Motor neuron (in vitro differentiated cells): Measurements from ENCODE around the gene CPA4. TPM values are rescaled to one million over a fixed set of nuclear protein-coding genes. Genes with fewer than 3 reads are reported as not detected.
A peak's percentile ranks its signal among the peaks of the same experiment; 100 is the strongest.

Source experiments
- ATAC-seq, 8 experiments: fragments of 200-7000 bp; cut with Tn5 transposase; replicated peaks in 6 of 8; 2 replicates each; pipeline ENCODE4 v1.8.0; 2021; ENCODE audit warnings: mild to moderate bottlenecking in 8 of 8, moderate library complexity in 8 of 8
- H3K27ac ChIP-seq, 2 donors: fragments of 250-450 bp; sonication (Bioruptor Pico); 2 replicates each; pipeline ENCODE4 v1.9.0; 2021; ENCODE audit warnings: antibody characterized with exemption in 2 of 2, mild to moderate bottlenecking in 2 of 2, moderate library complexity in 1 of 2
- H3K4me1 ChIP-seq, 2 donors: fragments of 250-450 bp; sonication (Bioruptor Pico); replicated peaks in 1 of 2; 2 replicates each; pipeline ENCODE4 v1.6.1; 2021; ENCODE audit warnings: antibody characterized with exemption in 2 of 2, mild to moderate bottlenecking in 2 of 2, moderate library complexity in 1 of 2
- H3K4me3 ChIP-seq, 5 donors: fragments of 250-450 bp; sonication (Bioruptor Pico); 2 replicates each; pipeline ENCODE4 v1.9.0; 2021; ENCODE audit warnings: antibody characterized with exemption in 5 of 5, mild to moderate bottlenecking in 5 of 5, moderate library complexity in 4 of 5
- WGBS, 10 experiments: fragments of 450-650 bp; shearing (Covaris generic); methylation state at CpG; one replicate each; pipeline ENCODE4 v1.0.0; 2022; 5-methylcytosine and 5-hydroxymethylcytosine counted together
- in situ Hi-C, 9 experiments: fragments of 400-800 bp; cut with MboI; loops; one replicate each; pipeline ENCODE4 v1.15.0; 2021; ENCODE audit warnings: low sequenced_read_pairs in 9 of 9, low pct_unique_long_range_greater_than_20kb in 2 of 9; ENCODE audit not compliant: unreplicated experiment in 9 of 9
- total RNA-seq, 8 experiments: library from RNA; unstranded; fragments of 300-600 nt; gene quantifications; 2 replicates each; pipeline versions ENCODE4 v1.2.3 to v1.2.4, GENCODE V29; 2022

Gene CPA4
- total RNA-seq, 8 experiments from 2014 or later, result 0.05 to 538 (median 5.4) TPM

DNA sequence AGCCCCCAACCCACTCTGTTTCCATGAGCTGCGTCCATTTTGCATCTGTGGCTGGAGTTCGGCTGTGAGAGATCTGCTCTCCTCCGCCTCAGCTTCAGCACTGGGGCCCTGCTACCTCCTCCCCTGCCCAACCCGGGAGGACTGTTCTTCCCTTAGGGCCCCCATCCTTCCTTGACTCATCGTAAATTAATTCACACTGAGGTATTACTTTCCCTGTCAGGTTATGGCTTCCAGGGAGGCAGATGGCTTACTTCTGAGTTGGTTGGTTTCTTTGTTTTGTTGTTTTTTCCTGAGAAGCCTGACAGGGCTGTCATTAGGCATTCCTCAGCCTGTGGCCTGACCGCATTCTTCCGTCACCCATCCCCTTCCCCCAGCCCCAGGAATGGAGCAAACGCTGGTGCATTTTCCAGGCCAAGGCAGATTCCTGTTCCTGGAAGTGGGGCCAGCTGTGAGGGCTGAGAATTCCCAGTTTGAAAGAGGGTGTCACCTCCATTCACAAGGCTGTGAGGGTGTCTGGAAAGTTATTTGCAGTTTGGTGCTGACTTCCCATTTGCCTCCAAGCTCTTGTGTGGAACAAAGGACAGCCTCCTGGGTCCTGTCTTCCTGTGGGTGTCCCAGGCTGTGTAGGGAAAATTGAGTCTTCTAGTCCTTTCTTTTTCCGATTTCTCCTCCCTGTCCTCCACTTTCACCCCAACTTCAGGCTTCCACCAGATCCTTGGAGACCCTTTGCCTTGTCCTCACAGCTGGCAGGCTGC is 63.3 kb downstream of the CPA4 start:
- ATAC-seq, result peak; percentile 23 to 93 (median 52)
- Histone ChIP-seq H3K27ac (peak overlapping the region; percentile 21 to 80), H3K4me3 (no peak overlapping the region), H3K4me1 (peaks cover 38 to 41% of the 10 kb centered on the region in 2 donors)
- 11 to 100% (median 61%) methylated on average over 1 to 7 of the region's 9 CpGs; no CpG with 5 or more reads in 2 of the 10 experiments for WGBS, 10 experiments
- in situ Hi-C loops, result no loop called here

DNA sequence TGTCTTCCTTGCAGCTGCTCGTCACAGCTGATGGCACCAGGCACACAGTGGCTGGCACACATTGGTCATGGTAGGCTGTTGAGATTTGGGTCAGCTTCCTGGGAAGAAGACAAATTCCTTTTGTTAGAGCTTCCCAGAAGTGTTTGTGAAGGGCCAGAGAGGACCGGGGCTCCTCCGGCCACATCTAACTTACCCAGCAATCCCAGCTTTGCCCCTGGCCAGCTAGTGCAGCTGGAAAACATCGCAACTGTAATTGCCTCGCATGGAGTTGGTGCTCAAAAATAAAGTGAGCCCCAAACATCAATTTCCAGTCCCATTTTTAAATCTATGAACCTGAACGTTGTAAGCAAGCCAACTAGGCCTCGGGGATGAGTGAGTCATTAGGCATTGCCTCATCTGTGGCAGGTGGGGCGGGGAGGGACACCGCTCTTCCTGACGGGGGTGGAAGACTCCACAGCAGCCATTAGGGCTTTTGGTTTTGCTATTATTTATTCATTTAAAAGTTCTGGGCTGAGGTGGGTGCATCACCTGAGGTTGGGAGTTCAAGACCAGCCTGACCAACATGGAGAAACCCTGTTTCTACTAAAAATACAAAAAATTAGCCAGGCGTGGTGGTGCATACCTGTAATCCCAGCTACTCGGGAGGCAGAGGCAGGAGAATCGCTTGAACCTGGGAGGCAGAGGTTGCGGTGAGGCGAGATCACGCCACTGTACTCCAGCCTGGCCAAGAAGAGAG is 64.1 kb downstream of the CPA4 start:
- in situ Hi-C loops, result no loop called here
- Histone ChIP-seq H3K4me3 (no peak overlapping the region), H3K4me1 (peaks cover 31 to 33% of the 10 kb centered on the region in 2 donors), H3K27ac (peak overlapping the region; percentile 21 to 80)
- peak in 2 of 8 experiments; percentile 11 to 24 for ATAC-seq
- 53 to 100% (median 92%) methylated on average over 1 to 6 of the region's 16 CpGs for WGBS, 10 experiments

- Histone ChIP-seq H3K4me1 (peaks cover 16 to 19% of the 10 kb centered on the region in 2 donors), H3K27ac (no peak overlapping the region), H3K4me3 (no peak overlapping the region)
- WGBS, 10 experiments, result 89 to 100% (median 100%) methylated on average over 1 to 4 of the region's 4 CpGs; no CpG with 5 or more reads in 3 of the 10 experiments
- in situ Hi-C loops, result no loop called here
- no peak for ATAC-seq
These were observed 65.5 kb downstream of the CPA4 start for GRCh38 chr7:130358471-130358870.

DNA sequence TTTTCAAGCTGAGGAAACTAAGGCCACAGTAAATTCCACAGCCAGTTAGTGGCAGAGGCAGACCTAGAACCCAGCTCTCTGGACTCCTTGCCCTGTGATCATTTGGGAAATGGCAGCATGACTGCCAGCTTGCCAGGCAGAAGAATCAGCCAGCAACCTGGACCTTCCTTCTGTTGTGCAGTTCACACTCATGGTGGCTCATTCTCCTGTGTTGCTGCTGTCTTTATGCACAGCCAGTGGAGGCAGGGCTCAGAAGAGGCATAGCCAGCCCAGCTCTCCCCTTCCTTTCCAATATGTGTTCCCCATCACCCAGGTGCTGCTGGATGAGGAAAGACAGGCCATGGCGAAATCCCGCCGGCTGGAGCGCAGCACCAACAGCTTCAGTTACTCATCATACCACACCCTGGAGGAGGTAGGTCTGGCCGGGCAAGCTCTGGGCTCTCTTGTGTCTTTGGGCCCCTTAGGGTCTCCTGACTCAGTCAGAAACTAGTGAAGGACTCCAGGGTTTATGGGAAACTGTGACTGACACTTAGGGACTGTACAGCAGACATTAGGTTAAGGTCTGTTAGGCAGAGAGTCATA is 66.4 kb downstream of the CPA4 start:
- WGBS, 10 experiments, result 81 to 96% (median 89%) methylated on average over 3 to 4 of the region's 5 CpGs; no CpG with 5 or more reads in 7 of the 10 experiments
- in situ Hi-C loops, result no loop called here
- Histone ChIP-seq H3K4me1 (peaks cover 14 to 18% of the 10 kb centered on the region in 2 donors), H3K4me3 (no peak overlapping the region), H3K27ac (no peak overlapping the region)
- no peak for ATAC-seq

DNA sequence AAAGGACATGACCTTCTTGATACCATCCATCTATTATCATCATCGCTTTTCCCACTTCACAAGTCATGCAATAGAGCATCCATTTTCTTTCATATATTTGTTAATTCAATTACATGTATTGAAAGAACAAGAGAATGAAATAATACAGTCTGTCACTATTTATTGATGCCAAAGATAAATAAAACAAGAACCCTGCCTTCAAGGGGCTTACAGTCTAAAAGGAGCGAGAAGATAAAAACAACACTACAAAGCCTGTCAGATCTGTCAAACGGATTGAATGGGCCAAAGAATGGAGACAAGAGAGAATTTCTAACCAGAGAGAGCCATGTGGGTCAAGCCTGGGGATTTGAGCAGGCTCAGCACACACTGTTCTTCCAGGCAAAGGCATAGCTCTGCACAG is 67.6 kb downstream of the CPA4 start:
- 75 to 100% (median 89%) methylated on average over 1 to 3 of the region's 3 CpGs; no CpG with 5 or more reads in 3 of the 10 experiments for WGBS, 10 experiments
- in situ Hi-C loops, result no loop called here
- Histone ChIP-seq H3K4me3 (no peak overlapping the region), H3K4me1 (peaks cover 26 to 29% of the 10 kb centered on the region in 2 donors), H3K27ac (no peak overlapping the region)
- no peak for ATAC-seq

- no peak for ATAC-seq
- 80 to 88% (median 87%) methylated on average over 1 to 6 of the region's 7 CpGs; no CpG with 5 or more reads in 5 of the 10 experiments for WGBS, 10 experiments
- peaks cover 24 to 28% of the 10 kb centered on the region in 2 donors for H3K4me1 ChIP-seq
- no peak overlapping the region for H3K27ac ChIP-seq
- in situ Hi-C loops, result no loop called here
- H3K4me3 ChIP-seq, result no peak overlapping the region
These were observed 68.7 kb downstream of the CPA4 start for GRCh38 chr7:130361681-130362080.

DNA sequence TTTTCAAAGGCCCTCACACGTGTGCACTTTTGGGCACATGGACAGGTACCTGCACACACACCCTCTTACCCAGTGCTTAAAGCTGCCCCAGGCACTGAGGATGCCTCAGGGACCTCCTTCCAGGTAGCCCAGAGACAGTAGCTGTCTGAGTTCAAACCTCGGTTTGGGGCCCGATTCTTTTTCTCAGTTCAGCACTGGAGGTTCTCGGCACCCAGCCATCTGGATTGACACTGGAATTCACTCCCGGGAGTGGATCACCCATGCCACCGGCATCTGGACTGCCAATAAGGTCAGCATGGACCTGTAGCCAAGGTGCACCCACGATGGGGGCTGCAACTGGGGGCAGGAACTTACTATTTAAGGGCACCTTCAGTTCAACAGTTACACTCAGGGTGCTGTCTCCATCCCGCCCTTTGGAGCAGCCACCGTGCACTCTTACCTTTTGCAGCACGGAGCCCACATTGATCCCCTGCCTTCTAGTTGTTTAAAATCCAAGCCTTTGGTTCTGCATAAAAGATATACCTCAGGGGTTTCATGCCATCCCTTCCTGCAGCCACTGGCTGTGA is 69.4 kb downstream of the CPA4 start:
- no peak overlapping the region for H3K4me3 ChIP-seq
- in situ Hi-C loops, result no loop called here
- peaks cover 23 to 28% of the 10 kb centered on the region in 2 donors for H3K4me1 ChIP-seq
- no peak overlapping the region for H3K27ac ChIP-seq
- ATAC-seq, result no peak
- 40 to 100% (median 89%) methylated on average over 1 to 6 of the region's 10 CpGs; no CpG with 5 or more reads in 4 of the 10 experiments for WGBS, 10 experiments

- 10 to 100% (median 39%) methylated on average over 2 to 3 of the region's 8 CpGs; no CpG with 5 or more reads in 6 of the 10 experiments for whole genome bisulfite sequencing, 10 experiments
- peak in 7 of 8 experiments; percentile 36 to 99 (median 69) for ATAC-seq
- Histone ChIP-seq H3K27ac (no peak overlapping the region), H3K4me3 (no peak overlapping the region), H3K4me1 (peaks cover 28 to 36% of the 10 kb centered on the region in 2 donors)
- in situ Hi-C loops, result no loop called here
These were observed 70.3 kb downstream of the CPA4 start for GRCh38 chr7:130363026-130363847.

DNA sequence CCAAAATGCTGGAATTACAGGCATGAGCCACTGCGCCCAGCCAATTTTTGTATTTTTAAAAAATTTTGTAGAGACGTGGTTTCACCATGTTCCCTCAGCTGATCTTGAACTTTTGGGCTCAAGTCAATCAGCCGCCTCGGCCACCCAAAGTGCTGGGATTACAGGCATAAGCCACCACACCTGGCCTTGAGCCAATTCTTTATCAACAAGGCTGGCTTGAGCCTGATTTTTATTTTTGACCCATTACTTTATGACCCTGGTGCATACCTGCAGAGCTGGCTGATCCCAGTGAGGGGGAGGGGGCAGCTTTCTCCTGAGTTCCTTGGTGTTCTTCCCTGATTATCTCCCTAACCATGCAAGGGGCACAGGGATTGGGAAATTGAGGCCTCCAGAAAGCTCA is 71.5 kb downstream of the CPA4 start:
- in situ Hi-C loops, result no loop called here
- Histone ChIP-seq H3K4me1 (peaks cover 32 to 41% of the 10 kb centered on the region in 2 donors), H3K27ac (no peak overlapping the region), H3K4me3 (no peak overlapping the region)
- no peak for ATAC-seq
- 97 to 100% (median 100%) methylated on average over 1 to 4 of the region's 4 CpGs; no CpG with 5 or more reads in 5 of the 10 experiments for WGBS, 10 experiments

- in situ Hi-C loops, result no loop called here
- Histone ChIP-seq H3K4me1 (peaks cover 32 to 42% of the 10 kb centered on the region in 2 donors), H3K27ac (peak overlapping the region; percentile 21 to 62), H3K4me3 (no peak overlapping the region)
- peak in 3 of 8 experiments; percentile 3 to 6 (median 3) for ATAC-seq
- 80 to 100% (median 100%) methylated on average over 1 of the region's 2 CpGs; no CpG with 5 or more reads in 4 of the 10 experiments for WGBS, 10 experiments
These were observed 72.1 kb downstream of the CPA4 start for GRCh38 chr7:130365088-130365487.

DNA sequence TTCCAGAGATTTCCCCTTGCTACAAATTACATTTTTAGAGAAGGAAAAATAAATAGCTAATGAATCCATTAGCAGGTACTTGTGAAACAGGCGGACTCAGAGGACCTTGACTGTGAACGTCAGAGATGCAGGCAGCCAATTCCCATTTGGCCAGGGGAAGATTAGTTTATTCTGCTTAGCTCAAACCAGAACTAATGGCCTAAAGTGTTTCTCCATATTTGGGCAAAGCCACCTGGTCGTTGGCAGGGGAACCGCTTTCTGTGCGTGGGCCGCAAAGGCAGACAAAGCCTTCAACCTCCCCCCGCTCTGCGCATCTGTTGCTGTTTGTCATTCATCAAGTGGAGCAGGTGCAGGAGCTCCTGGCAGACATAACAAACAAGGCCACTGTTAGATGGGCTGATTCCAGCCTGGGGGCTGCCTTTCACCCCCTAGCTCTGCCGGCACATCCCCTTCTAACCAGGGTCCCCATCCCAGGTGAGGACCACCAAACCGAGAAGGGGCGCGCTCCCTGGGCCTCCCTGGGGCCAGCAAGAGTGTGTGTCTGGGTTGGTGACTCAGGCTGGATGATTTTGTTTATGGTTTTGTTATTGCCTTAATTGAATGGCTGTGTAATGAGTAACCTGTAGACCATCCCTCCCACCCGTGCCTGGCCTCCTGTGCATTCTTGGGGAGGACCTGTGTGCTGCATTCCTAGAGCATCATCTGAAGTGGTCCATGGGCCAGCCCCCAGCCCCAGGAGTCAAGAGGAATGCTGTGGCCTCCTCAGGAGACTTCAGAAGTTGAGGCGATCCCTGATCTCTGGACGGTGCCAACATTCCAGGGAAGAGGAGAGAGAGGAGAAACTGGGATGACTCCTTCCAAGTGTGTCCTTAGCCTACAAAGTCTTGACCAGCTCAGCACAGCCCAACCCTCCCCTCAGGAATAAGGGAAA is 72.8 kb downstream of the CPA4 start:
- Histone ChIP-seq H3K4me3 (no peak overlapping the region), H3K27ac (peak overlapping the region; percentile 26 to 72), H3K4me1 (peaks cover 32 to 42% of the 10 kb centered on the region in 2 donors)
- in situ Hi-C loops, result no loop called here
- ATAC-seq, result peak in 6 of 8 experiments; percentile 19 to 90 (median 84)
- WGBS, 10 experiments, result 17 to 100% (median 65%) methylated on average over 1 to 9 of the region's 15 CpGs
